Measurements from ENCODE around the gene SCLY.

SCLY gene

DNA sequence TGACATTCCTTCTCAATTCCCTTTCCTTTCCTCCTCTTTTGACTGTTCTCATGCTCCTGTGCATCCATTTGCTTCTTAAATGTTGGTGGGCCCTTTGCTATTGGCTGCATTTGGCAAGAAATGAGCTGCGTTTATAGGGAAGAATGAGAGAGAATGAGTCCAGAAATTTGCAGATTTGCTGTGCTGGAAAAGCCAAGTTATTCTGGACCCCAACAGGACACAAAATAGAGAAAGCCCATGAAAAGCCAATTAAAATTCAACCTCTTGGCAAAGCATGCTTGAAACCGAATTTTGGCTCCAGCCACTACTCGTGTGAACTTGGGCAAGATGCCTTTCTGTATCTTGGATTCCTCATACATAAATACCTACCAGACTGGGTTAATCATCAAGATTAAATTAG lies 1.3 kb upstream of the SCLY start:
- H3K36me3 Mint-ChIP-seq (ENCODE audit: low read depth) = peaks cover 29% of the 10 kb centered on the region
- H3K4me3 Mint-ChIP-seq = peak overlapping the region; percentile 94
- no peak overlapping the region for H3K27ac Mint-ChIP-seq
- TF ChIP-seq, protein P1, sequence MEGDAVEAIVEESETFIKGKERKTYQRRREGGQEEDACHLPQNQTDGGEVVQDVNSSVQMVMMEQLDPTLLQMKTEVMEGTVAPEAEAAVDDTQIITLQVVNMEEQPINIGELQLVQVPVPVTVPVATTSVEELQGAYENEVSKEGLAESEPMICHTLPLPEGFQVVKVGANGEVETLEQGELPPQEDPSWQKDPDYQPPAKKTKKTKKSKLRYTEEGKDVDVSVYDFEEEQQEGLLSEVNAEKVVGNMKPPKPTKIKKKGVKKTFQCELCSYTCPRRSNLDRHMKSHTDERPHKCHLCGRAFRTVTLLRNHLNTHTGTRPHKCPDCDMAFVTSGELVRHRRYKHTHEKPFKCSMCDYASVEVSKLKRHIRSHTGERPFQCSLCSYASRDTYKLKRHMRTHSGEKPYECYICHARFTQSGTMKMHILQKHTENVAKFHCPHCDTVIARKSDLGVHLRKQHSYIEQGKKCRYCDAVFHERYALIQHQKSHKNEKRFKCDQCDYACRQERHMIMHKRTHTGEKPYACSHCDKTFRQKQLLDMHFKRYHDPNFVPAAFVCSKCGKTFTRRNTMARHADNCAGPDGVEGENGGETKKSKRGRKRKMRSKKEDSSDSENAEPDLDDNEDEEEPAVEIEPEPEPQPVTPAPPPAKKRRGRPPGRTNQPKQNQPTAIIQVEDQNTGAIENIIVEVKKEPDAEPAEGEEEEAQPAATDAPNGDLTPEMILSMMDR (IDR thresholded peaks at IDR 0.05) = no peak
- no peaks in the 10 kb centered on the region for H3K27me3 Mint-ChIP-seq (ENCODE audit: low read depth, poor library complexity)
- H3K4me1 Mint-ChIP-seq = peaks cover 49% of the 10 kb centered on the region
- peaks cover 31% of the 10 kb centered on the region for H3K9me3 Mint-ChIP-seq
- DNase-seq = no peak

DNA sequence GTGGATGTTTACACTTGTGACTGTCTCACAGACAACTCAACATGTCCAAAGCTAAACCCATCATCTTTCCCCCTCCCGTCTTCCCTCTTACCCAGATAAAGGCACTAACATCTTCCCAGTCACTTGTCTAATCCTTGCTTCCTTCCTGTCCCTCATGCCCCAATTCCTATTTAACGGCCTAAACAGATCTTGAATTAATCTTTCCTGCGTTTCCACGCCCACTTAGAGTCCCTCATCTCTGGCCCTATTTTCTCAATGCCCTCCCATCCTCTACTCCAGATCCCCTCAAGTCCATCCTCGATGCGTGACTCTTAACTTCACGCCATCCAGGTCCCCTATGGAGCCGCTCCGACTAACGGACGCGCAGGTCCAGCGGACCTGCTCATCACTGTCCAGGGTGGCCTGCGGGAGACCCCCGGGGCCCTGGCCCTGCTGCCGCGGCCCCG lies 682 bp upstream of the SCLY start:
- Mint-ChIP-seq H3K4me3 (peak overlapping the region; percentile 94), H3K27ac (peak overlapping the region; percentile 95), H3K4me1 (peaks cover 49% of the 10 kb centered on the region), H3K9me3 (peaks cover 31% of the 10 kb centered on the region), H3K27me3 (ENCODE audit: low read depth, poor library complexity) (no peaks in the 10 kb centered on the region), H3K36me3 (ENCODE audit: low read depth) (peaks cover 33% of the 10 kb centered on the region)
- TF ChIP-seq, protein P1 (IDR thresholded peaks at IDR 0.05) = no peak
- no peak for DNase-seq

DNA sequence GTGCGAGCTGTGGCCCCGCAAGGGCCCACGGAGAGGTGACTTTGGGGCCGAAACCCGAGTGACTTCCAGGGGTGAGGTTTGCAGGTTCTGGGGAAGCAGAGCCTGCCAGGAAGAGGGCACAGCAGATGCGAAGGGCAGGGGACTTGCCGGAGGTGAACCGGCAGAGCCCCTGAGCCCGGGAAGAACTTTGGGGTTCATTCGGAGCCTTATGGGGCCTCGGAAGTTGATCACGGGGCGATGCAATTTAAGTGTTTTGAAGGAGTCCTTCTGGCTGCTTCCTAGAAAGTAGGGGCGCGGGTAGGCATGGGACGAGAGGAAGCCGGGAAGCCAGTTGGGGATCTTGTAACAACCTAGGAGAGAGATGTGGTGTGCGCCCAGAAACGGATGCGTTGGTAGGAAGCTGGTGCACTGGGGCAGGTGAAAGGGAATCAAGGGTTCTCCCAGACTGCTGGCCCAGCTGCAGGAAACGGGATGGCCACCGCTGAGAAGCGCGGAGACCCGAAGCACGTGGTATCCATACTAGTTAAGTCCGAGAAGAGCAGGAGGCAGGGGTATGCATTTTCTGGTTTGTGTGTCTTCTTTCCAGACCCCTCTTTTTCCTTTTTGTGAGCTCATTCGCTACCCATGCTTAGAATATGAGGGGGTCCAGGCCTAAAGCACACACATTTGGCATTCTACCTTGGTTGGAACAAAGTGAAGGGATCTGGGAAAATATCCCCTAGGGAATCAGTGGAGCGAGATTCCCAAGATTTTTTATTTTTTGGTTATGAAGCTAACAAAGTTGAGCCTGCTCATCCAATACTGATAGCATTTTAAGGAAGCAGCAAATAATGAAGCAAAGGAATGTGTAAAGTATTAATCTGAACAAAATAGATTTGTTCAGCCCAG lies 758 bp downstream of the SCLY start:
- peaks cover 45% of the 10 kb centered on the region for H3K36me3 Mint-ChIP-seq (ENCODE audit: low read depth)
- no peaks in the 10 kb centered on the region for H3K27me3 Mint-ChIP-seq (ENCODE audit: low read depth, poor library complexity)
- TF ChIP-seq, protein P1 (IDR thresholded peaks at IDR 0.05) = no peak
- H3K27ac Mint-ChIP-seq = peak overlapping the region; percentile 81
- peaks cover 25% of the 10 kb centered on the region for H3K9me3 Mint-ChIP-seq
- peaks cover 49% of the 10 kb centered on the region for H3K4me1 Mint-ChIP-seq
- peak; percentile 28 for DNase-seq
- peak overlapping the region; percentile 89 for H3K4me3 Mint-ChIP-seq

DNA sequence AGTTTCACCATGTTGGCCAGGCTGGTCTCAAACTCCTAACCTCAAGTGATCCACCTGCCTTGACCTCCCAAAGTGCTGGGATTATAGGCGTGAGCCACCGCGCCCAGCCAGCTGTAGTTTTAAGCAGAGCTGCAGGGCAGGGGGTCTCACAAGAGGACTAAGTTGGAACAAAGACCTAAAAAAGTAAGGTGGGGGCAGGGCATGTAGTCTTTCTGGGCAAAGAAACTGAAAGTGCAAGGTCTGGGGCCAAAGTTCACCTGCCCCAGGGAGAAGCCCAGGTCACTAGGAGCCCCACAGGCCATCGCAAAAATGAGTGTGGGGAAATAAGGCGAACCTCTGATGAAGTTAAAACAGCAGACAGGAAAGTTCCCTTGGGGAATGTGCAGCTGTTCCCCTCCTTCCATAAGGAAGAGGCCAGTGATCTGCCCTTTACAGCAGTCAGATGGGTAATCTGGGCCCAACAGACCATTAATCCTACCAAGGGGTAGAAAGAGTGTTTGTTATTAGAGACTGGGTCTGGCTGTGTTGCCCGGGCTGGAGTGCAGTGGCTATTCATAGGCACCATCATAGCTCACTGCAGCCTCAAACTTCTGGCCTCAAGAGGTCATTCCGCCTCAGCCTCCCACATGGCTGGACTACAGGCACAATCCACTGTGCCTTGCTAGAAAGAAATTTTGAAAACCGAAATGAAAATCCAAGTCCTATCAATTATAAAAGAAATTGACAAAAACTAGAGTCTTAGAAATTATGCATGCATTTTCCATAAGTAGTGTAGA lies 2.8 kb downstream of the SCLY start:
- peaks cover 57% of the 10 kb centered on the region for H3K36me3 Mint-ChIP-seq (ENCODE audit: low read depth)
- peaks cover 16% of the 10 kb centered on the region for H3K9me3 Mint-ChIP-seq
- H3K4me3 Mint-ChIP-seq = no peak overlapping the region
- H3K27me3 Mint-ChIP-seq (ENCODE audit: low read depth, poor library complexity) = no peaks in the 10 kb centered on the region
- DNase-seq = no peak
- H3K27ac Mint-ChIP-seq = no peak overlapping the region
- H3K4me1 Mint-ChIP-seq = peaks cover 45% of the 10 kb centered on the region
- TF ChIP-seq, protein P1 (IDR thresholded peaks at IDR 0.05) = no peak

DNA sequence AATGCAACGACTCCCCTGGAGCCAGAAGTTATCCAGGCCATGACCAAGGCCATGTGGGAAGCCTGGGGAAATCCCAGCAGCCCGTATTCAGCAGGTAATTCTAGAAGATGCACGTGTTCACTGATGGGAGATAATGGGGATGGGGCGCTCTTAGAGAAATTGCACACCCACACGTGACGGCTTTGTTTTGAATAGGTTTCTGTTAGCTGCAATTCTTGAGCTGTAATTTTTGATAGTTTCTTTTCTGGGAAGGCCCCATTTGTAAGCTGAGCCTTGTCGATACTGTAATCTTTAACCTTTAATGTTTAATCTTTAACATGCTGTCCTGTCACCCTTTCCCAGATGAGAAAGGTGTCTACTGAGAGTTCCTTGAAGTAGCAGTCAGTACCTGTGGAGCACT lies 3.6 kb downstream of the SCLY start:
- H3K27ac Mint-ChIP-seq = no peak overlapping the region
- peaks cover 41% of the 10 kb centered on the region for H3K4me1 Mint-ChIP-seq
- no peaks in the 10 kb centered on the region for H3K27me3 Mint-ChIP-seq (ENCODE audit: low read depth, poor library complexity)
- peaks cover 9% of the 10 kb centered on the region for H3K9me3 Mint-ChIP-seq
- no peak for DNase-seq
- TF ChIP-seq, protein P1 (IDR thresholded peaks at IDR 0.05) = no peak
- no peak overlapping the region for H3K4me3 Mint-ChIP-seq
- H3K36me3 Mint-ChIP-seq (ENCODE audit: low read depth) = peaks cover 54% of the 10 kb centered on the region

Measured in nephron progenitor cell (in vitro differentiated cells).